Measurements from ENCODE around the gene HES5. TPM values are rescaled to one million over a fixed set of nuclear protein-coding genes. Genes with fewer than 3 reads are reported as not detected.

HES5 gene
- polyA plus RNA-seq, 1 of the 3 experiments (the other 2 are of a cell fraction): 0.03 TPM

DNA sequence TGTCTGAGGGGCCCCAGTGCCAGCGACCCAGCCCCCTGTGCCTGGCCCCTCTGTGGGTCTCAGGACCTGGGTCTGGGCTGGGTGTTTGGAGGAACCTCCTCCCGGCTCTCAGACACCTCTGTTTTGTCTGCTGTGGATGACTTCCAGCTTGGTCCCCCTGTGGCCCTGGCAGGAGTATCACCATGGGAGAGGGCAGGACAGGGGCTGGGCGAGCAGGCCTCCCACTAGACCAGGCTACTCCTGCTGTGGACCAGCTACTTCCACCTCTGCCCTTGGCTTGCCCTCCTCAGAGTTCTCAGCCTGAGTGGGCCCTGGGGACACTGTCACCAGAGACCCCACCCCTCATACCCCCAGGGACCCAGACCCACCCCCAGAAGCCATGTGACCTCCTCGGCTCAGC lies 32.2 kb downstream of the HES5 start (continued):
- TF ChIP-seq, protein P1, sequence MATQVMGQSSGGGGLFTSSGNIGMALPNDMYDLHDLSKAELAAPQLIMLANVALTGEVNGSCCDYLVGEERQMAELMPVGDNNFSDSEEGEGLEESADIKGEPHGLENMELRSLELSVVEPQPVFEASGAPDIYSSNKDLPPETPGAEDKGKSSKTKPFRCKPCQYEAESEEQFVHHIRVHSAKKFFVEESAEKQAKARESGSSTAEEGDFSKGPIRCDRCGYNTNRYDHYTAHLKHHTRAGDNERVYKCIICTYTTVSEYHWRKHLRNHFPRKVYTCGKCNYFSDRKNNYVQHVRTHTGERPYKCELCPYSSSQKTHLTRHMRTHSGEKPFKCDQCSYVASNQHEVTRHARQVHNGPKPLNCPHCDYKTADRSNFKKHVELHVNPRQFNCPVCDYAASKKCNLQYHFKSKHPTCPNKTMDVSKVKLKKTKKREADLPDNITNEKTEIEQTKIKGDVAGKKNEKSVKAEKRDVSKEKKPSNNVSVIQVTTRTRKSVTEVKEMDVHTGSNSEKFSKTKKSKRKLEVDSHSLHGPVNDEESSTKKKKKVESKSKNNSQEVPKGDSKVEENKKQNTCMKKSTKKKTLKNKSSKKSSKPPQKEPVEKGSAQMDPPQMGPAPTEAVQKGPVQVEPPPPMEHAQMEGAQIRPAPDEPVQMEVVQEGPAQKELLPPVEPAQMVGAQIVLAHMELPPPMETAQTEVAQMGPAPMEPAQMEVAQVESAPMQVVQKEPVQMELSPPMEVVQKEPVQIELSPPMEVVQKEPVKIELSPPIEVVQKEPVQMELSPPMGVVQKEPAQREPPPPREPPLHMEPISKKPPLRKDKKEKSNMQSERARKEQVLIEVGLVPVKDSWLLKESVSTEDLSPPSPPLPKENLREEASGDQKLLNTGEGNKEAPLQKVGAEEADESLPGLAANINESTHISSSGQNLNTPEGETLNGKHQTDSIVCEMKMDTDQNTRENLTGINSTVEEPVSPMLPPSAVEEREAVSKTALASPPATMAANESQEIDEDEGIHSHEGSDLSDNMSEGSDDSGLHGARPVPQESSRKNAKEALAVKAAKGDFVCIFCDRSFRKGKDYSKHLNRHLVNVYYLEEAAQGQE (IDR thresholded peaks at IDR 0.05; ENCODE audit: low read depth, low read length): no peak
- TF ChIP-seq FOXJ3 (CRISPR knock-in tag; IDR thresholded peaks at IDR 0.05): no peak

DNA sequence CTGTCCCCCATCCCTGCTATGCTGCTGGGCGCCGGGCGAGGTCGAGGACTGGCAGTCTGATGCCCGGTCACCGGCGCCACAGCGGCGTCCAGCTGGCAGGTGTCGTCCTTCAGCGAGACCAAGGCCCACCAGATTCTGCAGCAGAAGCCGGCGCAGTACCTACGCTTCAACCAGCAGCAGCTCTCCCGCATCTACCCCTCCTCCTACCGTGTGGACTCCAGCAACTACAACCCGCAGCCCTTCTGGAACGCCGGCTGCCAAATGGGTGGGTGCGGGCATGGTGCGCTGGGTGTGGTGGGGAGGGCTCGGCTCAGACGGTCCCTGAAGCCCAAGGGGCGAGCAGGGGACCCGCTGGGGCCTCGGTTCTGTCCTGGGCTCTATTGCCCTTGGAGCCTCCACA lies 33.3 kb downstream of the HES5 start:
- H3K79me2 ChIP-seq (ENCODE audit: insufficient read depth): no peaks in the 10 kb centered on the region
- CTCF ChIA-PET: interaction anchor here (1.1 kb wide), 1 partner anchor 16 kb away, joined by 3 read pairs; no protein-coding TSS in a partner anchor
- TF ChIP-seq, protein P2, sequence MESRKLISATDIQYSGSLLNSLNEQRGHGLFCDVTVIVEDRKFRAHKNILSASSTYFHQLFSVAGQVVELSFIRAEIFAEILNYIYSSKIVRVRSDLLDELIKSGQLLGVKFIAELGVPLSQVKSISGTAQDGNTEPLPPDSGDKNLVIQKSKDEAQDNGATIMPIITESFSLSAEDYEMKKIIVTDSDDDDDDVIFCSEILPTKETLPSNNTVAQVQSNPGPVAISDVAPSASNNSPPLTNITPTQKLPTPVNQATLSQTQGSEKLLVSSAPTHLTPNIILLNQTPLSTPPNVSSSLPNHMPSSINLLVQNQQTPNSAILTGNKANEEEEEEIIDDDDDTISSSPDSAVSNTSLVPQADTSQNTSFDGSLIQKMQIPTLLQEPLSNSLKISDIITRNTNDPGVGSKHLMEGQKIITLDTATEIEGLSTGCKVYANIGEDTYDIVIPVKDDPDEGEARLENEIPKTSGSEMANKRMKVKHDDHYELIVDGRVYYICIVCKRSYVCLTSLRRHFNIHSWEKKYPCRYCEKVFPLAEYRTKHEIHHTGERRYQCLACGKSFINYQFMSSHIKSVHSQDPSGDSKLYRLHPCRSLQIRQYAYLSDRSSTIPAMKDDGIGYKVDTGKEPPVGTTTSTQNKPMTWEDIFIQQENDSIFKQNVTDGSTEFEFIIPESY (IDR thresholded peaks at IDR 0.05; ENCODE audit: borderline replicate concordance, low read depth): no peak
- TF ChIP-seq, protein P3, sequence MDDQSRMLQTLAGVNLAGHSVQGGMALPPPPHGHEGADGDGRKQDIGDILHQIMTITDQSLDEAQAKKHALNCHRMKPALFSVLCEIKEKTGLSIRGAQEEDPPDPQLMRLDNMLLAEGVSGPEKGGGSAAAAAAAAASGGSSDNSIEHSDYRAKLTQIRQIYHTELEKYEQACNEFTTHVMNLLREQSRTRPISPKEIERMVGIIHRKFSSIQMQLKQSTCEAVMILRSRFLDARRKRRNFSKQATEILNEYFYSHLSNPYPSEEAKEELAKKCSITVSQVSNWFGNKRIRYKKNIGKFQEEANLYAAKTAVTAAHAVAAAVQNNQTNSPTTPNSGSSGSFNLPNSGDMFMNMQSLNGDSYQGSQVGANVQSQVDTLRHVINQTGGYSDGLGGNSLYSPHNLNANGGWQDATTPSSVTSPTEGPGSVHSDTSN (IDR thresholded peaks at IDR 0.05): no peak
- TF ChIP-seq, protein P4, sequence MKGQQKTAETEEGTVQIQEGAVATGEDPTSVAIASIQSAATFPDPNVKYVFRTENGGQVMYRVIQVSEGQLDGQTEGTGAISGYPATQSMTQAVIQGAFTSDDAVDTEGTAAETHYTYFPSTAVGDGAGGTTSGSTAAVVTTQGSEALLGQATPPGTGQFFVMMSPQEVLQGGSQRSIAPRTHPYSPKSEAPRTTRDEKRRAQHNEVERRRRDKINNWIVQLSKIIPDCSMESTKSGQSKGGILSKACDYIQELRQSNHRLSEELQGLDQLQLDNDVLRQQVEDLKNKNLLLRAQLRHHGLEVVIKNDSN (IDR thresholded peaks at IDR 0.05; ENCODE audit: borderline replicate concordance, low read depth): no peak
- no peak overlapping the region for H3K27ac ChIP-seq (ENCODE audit: low read depth in 2 of 2, low read length in 1 of 2)
- H3F3A ChIP-seq (replicated peaks; ENCODE audit: insufficient read depth): no peaks in the 10 kb centered on the region
- no peaks in the 10 kb centered on the region for H3K36me3 ChIP-seq (replicated peaks in 1 of 2; ENCODE audit: control insufficient read depth in 1 of 2, insufficient read depth in 2 of 2, low read length in 1 of 2)
- no peak overlapping the region for H3K9ac ChIP-seq
- H3K27me3 ChIP-seq (ENCODE audit: insufficient read depth): no peaks in the 10 kb centered on the region
- no peaks in the 10 kb centered on the region for H3K9me3 ChIP-seq
- H3K4me3 ChIP-seq (ENCODE audit: low read depth in 2 of 2, low read length in 1 of 2): no peak overlapping the region
- no peak overlapping the region for H3K4me2 ChIP-seq
- H2AFZ ChIP-seq (ENCODE audit: low read depth): no peak overlapping the region
- peaks cover 0 to 15% of the 10 kb centered on the region in 2 experiments; a peak in 1 of 4 replicates for H3K4me1 ChIP-seq (ENCODE audit: control insufficient read depth in 1 of 2, insufficient read depth in 2 of 2, low read depth in 1 of 2, low read length in 1 of 2)
- no peak for DNase-seq
- no peaks in the 10 kb centered on the region for H3K9me2 ChIP-seq
- POLR2A ChIA-PET: no interaction called here
- WGBS (ENCODE audit: low lambda C conversion rate): 100% methylated on average over 2 of the region's 26 CpGs
- no peaks in the 10 kb centered on the region for H4K20me1 ChIP-seq (ENCODE audit: insufficient read depth)

Measured in SK-N-SH (cell line).